Keratinocyte (primary cell): ENCODE data around the gene MAP4K1. TPM values are rescaled to one million over a fixed set of nuclear protein-coding genes. Genes with fewer than 3 reads are reported as not detected.

Experiments used
- DNase-seq: peaks from one replicate; pipeline ENCODE4 v3.0.0-alpha.2; 2011; ENCODE audit warnings: low read depth, missing footprints, low spot score
- FAIRE-seq: peaks from 2 replicates; lab custom pipeline; 2011; peaks lifted over from hg19 to GRCh38; lab: Jason Lieb, UNC
- H2AFZ ChIP-seq: 2 replicates; pipeline ENCODE4 v1.6.0; 2012; ENCODE audit warnings: low read length, control low read depth, inconsistent platforms; ENCODE audit not compliant: control insufficient read depth
- H3K27ac ChIP-seq: 2 replicates; pipeline ENCODE4 v1.5.1; 2011; ENCODE audit warnings: low read length; ENCODE audit not compliant: control insufficient read depth, insufficient read depth
- H3K27me3 ChIP-seq: 3 replicates; pipeline ENCODE4 v1.6.0; 2011; ENCODE audit warnings: low read length; ENCODE audit not compliant: control insufficient read depth, insufficient read depth; ENCODE audit errors: extremely low read depth
- H3K36me3 ChIP-seq, 2 experiments: 2 replicates in 1 of 2; 3 replicates in 1 of 2; pipeline ENCODE4 v1.5.1; 2011; ENCODE audit warnings: low read length in 2 of 2, mild to moderate bottlenecking in 1 of 2; ENCODE audit not compliant: control insufficient read depth in 2 of 2, insufficient read depth in 2 of 2; ENCODE audit errors: extremely low read depth in 1 of 2
- H3K4me1 ChIP-seq: 3 replicates; pipeline ENCODE4 v1.5.1; 2011; ENCODE audit warnings: low read length; ENCODE audit not compliant: control insufficient read depth, insufficient read depth; ENCODE audit errors: extremely low read depth
- H3K4me2 ChIP-seq: 3 replicates; pipeline ENCODE4 v1.6.0; 2011; ENCODE audit warnings: low read depth, low read length; ENCODE audit not compliant: control insufficient read depth, insufficient read depth; ENCODE audit errors: extremely low read depth
- H3K4me3 ChIP-seq, 3 experiments: fragments of 200-600 bp in 1 of 3; sonication (generic) in 1 of 3; 2 replicates in 2 of 3; 3 replicates in 1 of 3; pipeline ENCODE4 v1.5.1; 2011 to 2016; ENCODE audit warnings: low read length in 3 of 3, mild to moderate bottlenecking in 3 of 3, control low read depth in 2 of 3, inconsistent platforms in 1 of 3, low read depth in 1 of 3, mixed read lengths in 1 of 3, mixed run types in 1 of 3, moderate library complexity in 1 of 3; ENCODE audit not compliant: control insufficient read depth in 2 of 3, insufficient read depth in 2 of 3; ENCODE audit errors: extremely low read depth in 1 of 3
- H3K79me2 ChIP-seq: 2 replicates; pipeline ENCODE4 v1.6.0; 2012; ENCODE audit warnings: low read length; ENCODE audit not compliant: control insufficient read depth, insufficient read depth
- H3K9ac ChIP-seq: 3 replicates; pipeline ENCODE4 v1.6.0; 2011; ENCODE audit warnings: low read length; ENCODE audit not compliant: control insufficient read depth, insufficient read depth; ENCODE audit errors: extremely low read depth
- H3K9me1 ChIP-seq: 3 replicates; pipeline ENCODE4 v1.6.0; 2011; ENCODE audit warnings: low read length; ENCODE audit not compliant: control insufficient read depth, insufficient read depth; ENCODE audit errors: extremely low read depth
- H3K9me3 ChIP-seq: 2 replicates; pipeline ENCODE4 v1.5.1; 2012; ENCODE audit warnings: low read depth, low read length; ENCODE audit not compliant: control insufficient read depth
- H4K20me1 ChIP-seq: 3 replicates; pipeline ENCODE4 v1.6.0; 2011; ENCODE audit warnings: low read length; ENCODE audit not compliant: control insufficient read depth, insufficient read depth; ENCODE audit errors: extremely low read depth
- EZH2 ChIP-seq: IDR thresholded peaks from one replicate; pipeline ENCODE4 v1.6.1; 2012; ENCODE audit warnings: inconsistent platforms, mild to moderate bottlenecking, low read length, moderate library complexity
- dilution Hi-C: fragments of 300-500 bp; cut with MboI; formaldehyde crosslinking; loops from one replicate; pipeline ENCODE4 v1.7.0; 2020; ENCODE audit warnings: low sequenced_read_pairs; ENCODE audit not compliant: extremely low pct_ligation_motif_present
- polyA plus RNA-seq, 5 experiments: library from polyadenylated mRNA; depleted of rRNA in 3 of 5; stranded (reverse) in 3 of 5; stranded (forward) in 1 of 5; unstranded in 1 of 5; fragments of >200 nt; gene quantifications; 1 replicate in 1 of 5; 2 replicates in 3 of 5; 3 replicates in 1 of 5; pipeline versions ENCODE4 v1.2.1 to v1.2.3, GENCODE V29; 2011 to 2012; ENCODE audit warnings: missing spikeins in 2 of 5, low read depth in 1 of 5, low replicate concordance in 1 of 5
- TF ChIP-seq, protein P1 (sequence below), 3 experiments: IDR thresholded peaks in 1 of 3; conservative IDR thresholded peaks in 1 of 3; optimal IDR thresholded peaks in 1 of 3; 2 replicates in 2 of 3; 3 replicates in 1 of 3; pipeline versions ENCODE3 to v1.5.1; 2011; ENCODE audit warnings: low read length in 3 of 3, mild to moderate bottlenecking in 3 of 3, moderate library complexity in 2 of 3, control low read depth in 1 of 3, inconsistent platforms in 1 of 3; ENCODE audit not compliant: insufficient read depth in 2 of 3; ENCODE audit errors: extremely low read depth in 1 of 3

Gene MAP4K1
- polyA plus RNA-seq, 1 donor (not counting 4 experiments of a cell fraction or from before 2014, with no cell fraction given) = 0.25 TPM

DNA sequence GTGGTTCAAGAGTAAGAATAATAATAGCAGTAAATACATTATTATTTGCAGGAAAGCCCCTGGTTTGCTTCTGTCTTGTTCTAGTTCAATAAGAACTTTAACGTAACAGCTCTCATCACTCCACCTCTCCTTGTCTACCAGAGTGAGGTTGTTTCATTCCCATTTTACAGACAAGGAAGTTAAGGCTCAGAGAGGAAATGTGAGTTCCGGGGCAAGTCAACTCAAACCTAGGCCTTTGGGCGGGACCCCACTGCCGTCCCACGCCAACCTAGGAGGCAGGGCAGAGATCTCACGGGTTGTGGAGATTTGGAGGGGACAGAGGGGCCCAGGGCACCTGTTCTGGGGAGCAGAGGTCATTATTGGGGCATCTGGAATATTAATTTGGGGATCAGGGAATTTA is 1.5 kb downstream of the MAP4K1 start:
- peaks cover 2 to 11% of the 10 kb centered on the region in 2 experiments for H3K36me3 ChIP-seq
- dilution Hi-C loops = no loop called here
- H3K4me3 ChIP-seq = no peak overlapping the region
- TF ChIP-seq EZH2 = no peak
- TF ChIP-seq, protein P1, sequence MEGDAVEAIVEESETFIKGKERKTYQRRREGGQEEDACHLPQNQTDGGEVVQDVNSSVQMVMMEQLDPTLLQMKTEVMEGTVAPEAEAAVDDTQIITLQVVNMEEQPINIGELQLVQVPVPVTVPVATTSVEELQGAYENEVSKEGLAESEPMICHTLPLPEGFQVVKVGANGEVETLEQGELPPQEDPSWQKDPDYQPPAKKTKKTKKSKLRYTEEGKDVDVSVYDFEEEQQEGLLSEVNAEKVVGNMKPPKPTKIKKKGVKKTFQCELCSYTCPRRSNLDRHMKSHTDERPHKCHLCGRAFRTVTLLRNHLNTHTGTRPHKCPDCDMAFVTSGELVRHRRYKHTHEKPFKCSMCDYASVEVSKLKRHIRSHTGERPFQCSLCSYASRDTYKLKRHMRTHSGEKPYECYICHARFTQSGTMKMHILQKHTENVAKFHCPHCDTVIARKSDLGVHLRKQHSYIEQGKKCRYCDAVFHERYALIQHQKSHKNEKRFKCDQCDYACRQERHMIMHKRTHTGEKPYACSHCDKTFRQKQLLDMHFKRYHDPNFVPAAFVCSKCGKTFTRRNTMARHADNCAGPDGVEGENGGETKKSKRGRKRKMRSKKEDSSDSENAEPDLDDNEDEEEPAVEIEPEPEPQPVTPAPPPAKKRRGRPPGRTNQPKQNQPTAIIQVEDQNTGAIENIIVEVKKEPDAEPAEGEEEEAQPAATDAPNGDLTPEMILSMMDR (optimal IDR thresholded peaks at IDR 0.05 in 1 of 3, IDR thresholded peaks at IDR 0.05 in 1 of 3, conservative IDR thresholded peaks at IDR 0.05 in 1 of 3; ENCODE audit: extremely low read depth in 1 of 3, insufficient read depth in 2 of 3, low read length in 3 of 3) = no peak
- H2AFZ ChIP-seq = no peak overlapping the region
- no peak overlapping the region for H3K27ac ChIP-seq
- H3K4me1 ChIP-seq = peaks cover 13% of the 10 kb centered on the region
- FAIRE-seq = no peak
- H3K4me2 ChIP-seq = no peak overlapping the region
- H3K9me3 ChIP-seq = no peaks in the 10 kb centered on the region
- H3K27me3 ChIP-seq = no peaks in the 10 kb centered on the region
- no peaks in the 10 kb centered on the region for H3K9me1 ChIP-seq
- no peaks in the 10 kb centered on the region for H4K20me1 ChIP-seq
- no peak overlapping the region for H3K9ac ChIP-seq
- DNase-seq = no peak
- H3K79me2 ChIP-seq = peaks cover 19% of the 10 kb centered on the region

DNA sequence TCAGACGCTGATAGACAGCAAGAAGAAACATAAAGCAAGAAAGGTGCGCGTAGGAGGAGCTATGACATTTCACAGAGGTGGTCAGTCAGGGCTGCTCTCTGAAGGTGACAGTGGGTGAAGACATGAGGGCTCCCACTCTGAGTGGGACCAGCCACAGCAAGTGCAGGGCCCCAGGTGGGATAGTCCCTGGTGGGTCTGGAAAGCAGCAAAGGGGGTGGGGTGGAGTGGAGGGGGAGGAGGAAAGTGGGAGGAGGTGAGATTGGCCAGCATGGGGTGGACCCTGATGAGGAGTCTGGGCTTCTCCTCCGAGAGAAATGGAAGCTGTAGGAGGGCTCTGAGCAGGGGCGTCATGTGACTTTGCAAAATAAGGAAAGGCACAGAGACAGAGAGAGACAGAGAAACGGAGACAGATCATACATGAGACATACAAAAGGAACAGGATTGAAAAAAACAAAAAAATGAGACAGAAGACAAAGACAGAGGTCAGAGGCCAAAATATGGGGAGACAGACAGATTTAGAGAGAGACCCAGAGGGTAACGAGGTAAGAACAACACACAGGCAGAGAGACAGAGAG is 2.7 kb downstream of the MAP4K1 start:
- Histone ChIP-seq H3K9ac (no peak overlapping the region), H4K20me1 (no peaks in the 10 kb centered on the region), H3K27ac (no peak overlapping the region), H3K4me1 (peaks cover 10% of the 10 kb centered on the region), H3K4me3 (no peak overlapping the region), H3K36me3 (peaks cover 0 to under 1% of the 10 kb centered on the region in 2 experiments), H3K4me2 (no peak overlapping the region), H3K9me1 (no peaks in the 10 kb centered on the region), H3K27me3 (no peaks in the 10 kb centered on the region), H3K79me2 (peaks cover 12% of the 10 kb centered on the region), H3K9me3 (no peaks in the 10 kb centered on the region), H2AFZ (no peak overlapping the region)
- dilution Hi-C loops = no loop called here
- no peak for TF ChIP-seq EZH2
- TF ChIP-seq, protein P1 (optimal IDR thresholded peaks at IDR 0.05 in 1 of 3, IDR thresholded peaks at IDR 0.05 in 1 of 3, conservative IDR thresholded peaks at IDR 0.05 in 1 of 3; ENCODE audit: extremely low read depth in 1 of 3, insufficient read depth in 2 of 3, low read length in 3 of 3) = no peak
- DNase-seq (no peak), FAIRE-seq (no peak)
